CD4-positive, alpha-beta T cell (primary cell): ENCODE measurements around the gene EIF3I. TPM values are rescaled to one million over a fixed set of nuclear protein-coding genes. Genes with fewer than 3 reads are reported as not detected.

ENCODE experiments used
- ATAC-seq: fragments of 200-7000 bp; cut with Tn5 transposase; one replicate; pipeline ENCODE4 v1.10.0; 2022; ENCODE audit warnings: mild to moderate bottlenecking; ENCODE audit not compliant: poor library complexity
- CTCF ChIA-PET: fragments of 350-600 bp; sonication (Branson Sonifier 250); formaldehyde crosslinking; loops from one replicate; lab custom pipeline; 2021; ENCODE audit warnings: antibody characterized with exemption, inconsistent platforms; lab: Charles Lee
- POLR2A ChIA-PET: fragments of 350-600 bp; sonication (Branson Sonifier 250); formaldehyde crosslinking; loops from one replicate; lab custom pipeline; 2021; ENCODE audit warnings: antibody characterized with exemption, inconsistent platforms; lab: Charles Lee
- DNase-seq, 14 experiments: peaks; one replicate each; pipeline ENCODE4 v3.0.0-alpha.2; 2013 to 2020; ENCODE audit warnings: mixed read lengths in 2 of 14
- H3K27ac ChIP-seq, 2 donors: one replicate each; pipeline versions ENCODE4 v1.5.1 to v1.7.0; 2013; ENCODE audit warnings: low read length in 2 of 2, low read depth in 1 of 2, mild to moderate bottlenecking in 1 of 2
- H3K27me3 ChIP-seq, 2 experiments: 1 replicate in 1 of 2; 2 replicates in 1 of 2; pipeline versions ENCODE4 v1.6.1 to v1.7.0; 2013; ENCODE audit warnings: low read length in 2 of 2, control low read depth in 1 of 2, mild to moderate bottlenecking in 1 of 2, moderate library complexity in 1 of 2; ENCODE audit not compliant: insufficient read depth in 2 of 2, control insufficient read depth in 1 of 2
- H3K36me3 ChIP-seq: one replicate; pipeline ENCODE4 v1.6.1; 2013; ENCODE audit warnings: low read length, control low read depth; ENCODE audit not compliant: insufficient read depth
- H3K4me1 ChIP-seq: one replicate; pipeline ENCODE4 v1.6.1; 2013; ENCODE audit warnings: low read length, control low read depth; ENCODE audit not compliant: insufficient read depth
- H3K4me3 ChIP-seq: one replicate; pipeline ENCODE4 v1.5.1; 2013; ENCODE audit warnings: mild to moderate bottlenecking, low read length, moderate library complexity
- H3K9me3 ChIP-seq, 2 experiments: 1 replicate in 1 of 2; 2 replicates in 1 of 2; pipeline versions ENCODE4 v1.6.1 to v1.7.0; 2013; ENCODE audit warnings: low read length in 2 of 2, mild to moderate bottlenecking in 2 of 2, control low read depth in 1 of 2, moderate library complexity in 1 of 2; ENCODE audit not compliant: control insufficient read depth in 1 of 2, insufficient read depth in 1 of 2
- H3K27ac Mint-ChIP-seq: one replicate; pipeline ENCODE4 v1.8.0; 2020; ENCODE audit warnings: mixed read lengths
- H3K27me3 Mint-ChIP-seq: one replicate; pipeline ENCODE4 v1.8.0; 2021; ENCODE audit warnings: mixed read lengths
- H3K36me3 Mint-ChIP-seq: one replicate; pipeline ENCODE4 v1.8.0; 2021; ENCODE audit warnings: low read depth, mixed read lengths
- H3K4me1 Mint-ChIP-seq: one replicate; pipeline ENCODE4 v1.8.0; 2021; ENCODE audit warnings: low read depth, mixed read lengths
- H3K4me3 Mint-ChIP-seq: one replicate; pipeline ENCODE4 v1.8.0; 2020; ENCODE audit warnings: mild to moderate bottlenecking, mixed read lengths
- H3K9me3 Mint-ChIP-seq: one replicate; pipeline ENCODE4 v1.8.0; 2020; ENCODE audit warnings: mixed read lengths
- CTCF ChIP-seq: fragments of 200-600 bp; IDR thresholded peaks from one replicate; pipeline ENCODE4 v1.8.0; 2022; ENCODE audit warnings: antibody characterized with exemption, mild to moderate bottlenecking
- intact Hi-C, 2 experiments: fragments of 100-400 bp; cut with DNase I in 1 of 2; cut with micrococcal nuclease in 1 of 2; formaldehyde crosslinking; loops; one replicate each; pipeline versions ENCODE4 v1.15.1 to v1.9.0; 2023 to 2025; cut with DNase I, micrococcal nuclease
- total RNA-seq, 174 experiments: library from RNA in 2 of 174; stranded (reverse) in 2 of 174; gene quantifications; one replicate each; pipeline ENCODE4 v1.2.3 and lab custom pipeline; 2021 to 2026

EIF3I gene
- total RNA-seq, 2 experiments from 2014 or later, result 103 to 110 TPM

GRCh38 chr1:32220746-32221580 is 1.2 kb upstream of the EIF3I start:
- Mint-ChIP-seq H3K27me3 (no peaks in the 10 kb centered on the region), H3K9me3 (no peaks in the 10 kb centered on the region), H3K4me3 (peak overlapping the region; percentile 99), H3K36me3 (peaks cover 61% of the 10 kb centered on the region), H3K27ac (peak overlapping the region; percentile 99), H3K4me1 (peaks cover 44% of the 10 kb centered on the region)
- DNase-seq, result no peak
- Histone ChIP-seq H3K9me3 (no peaks in the 10 kb centered on the region), H3K4me3 (peak overlapping the region; percentile 79), H3K27me3 (no peaks in the 10 kb centered on the region), H3K27ac (no peak overlapping the region), H3K36me3 (peaks cover 35% of the 10 kb centered on the region), H3K4me1 (peaks cover 39% of the 10 kb centered on the region)
- no peak for ATAC-seq
- intact Hi-C loops, result loop anchor here in 1 of 2 experiments (2.0 to 10.0 kb wide), 2 partner anchors 40 to 54 kb away; no protein-coding TSS in a partner anchor
- no peak for TF ChIP-seq CTCF
- ChIA-PET CTCF (interaction anchor here (1.3 kb wide), 1 partner anchor 69 kb away, joined by 3 read pairs; no protein-coding TSS in a partner anchor), POLR2A (interaction anchor here (0.7 to 2.8 kb wide), 5 partner anchors 20 to 174 kb away, joined by 3 to 9 read pairs (median 4); partner anchors contain the start of gene BSDC1)

- Mint-ChIP-seq H3K36me3 (peaks cover 61% of the 10 kb centered on the region), H3K27me3 (no peaks in the 10 kb centered on the region), H3K27ac (peak overlapping the region; percentile 99), H3K9me3 (no peaks in the 10 kb centered on the region), H3K4me1 (peaks cover 38% of the 10 kb centered on the region), H3K4me3 (peak overlapping the region; percentile 99)
- TF ChIP-seq CTCF, result no peak
- peak overlapping the region; percentile 94 for H3K27ac ChIP-seq
- H3K9me3 ChIP-seq, result no peaks in the 10 kb centered on the region
- ChIA-PET POLR2A (interaction anchor here (0.7 to 2.8 kb wide), 4 partner anchors 20 to 173 kb away, joined by 3 to 9 read pairs (median 4); partner anchors contain the start of gene BSDC1), CTCF (no interaction called here)
- H3K4me1 ChIP-seq, result peaks cover 35% of the 10 kb centered on the region
- H3K4me3 ChIP-seq, result peak overlapping the region; percentile 79
- no peak for ATAC-seq
- DNase-seq, result no peak
- H3K36me3 ChIP-seq, result peaks cover 33% of the 10 kb centered on the region
- intact Hi-C loops, result loop anchor here in 1 of 2 experiments (2.0 to 10.0 kb wide), 2 partner anchors 41 to 53 kb away; no protein-coding TSS in a partner anchor
- no peaks in the 10 kb centered on the region for H3K27me3 ChIP-seq
Observed at GRCh38 chr1:32221581-32221979, 627 bp upstream of the EIF3I start.

GRCh38 chr1:32223683-32224082 is 1.5 kb downstream of the EIF3I start:
- intact Hi-C loops, result loop anchor here (2.0 to 10.0 kb wide), 2 partner anchors 27 to 51 kb away; partner anchors contain the start of gene LCK (in 1 of the 2)
- no peak overlapping the region for H3K27ac ChIP-seq

More at GRCh38 chr1:32223683-32224082, 1.5 kb downstream of the EIF3I start:
- H3K27me3 Mint-ChIP-seq, result no peaks in the 10 kb centered on the region
- no peaks in the 10 kb centered on the region for H3K27me3 ChIP-seq
- H3K4me1 Mint-ChIP-seq, result peaks cover 46% of the 10 kb centered on the region
- peaks cover 44% of the 10 kb centered on the region for H3K36me3 ChIP-seq
- peak overlapping the region; percentile 99 for H3K4me3 Mint-ChIP-seq
- TF ChIP-seq CTCF, result no peak
- peaks cover 34% of the 10 kb centered on the region for H3K4me1 ChIP-seq
- POLR2A ChIA-PET, result interaction anchor here (1.6 to 2.8 kb wide), 2 partner anchors 27 to 171 kb away, joined by 9 read pairs; partner anchors contain the start of genes BSDC1 and LCK
- no peaks in the 10 kb centered on the region for H3K9me3 Mint-ChIP-seq
- peak overlapping the region; percentile 99 for H3K27ac Mint-ChIP-seq
- ATAC-seq, result no peak
- CTCF ChIA-PET, result interaction anchor here (0.6 to 1.6 kb wide), 7 partner anchors 16 to 112 kb away, joined by 3 to 5 read pairs (median 4); partner anchors contain the start of gene MARCKSL1
- no peak for DNase-seq
- H3K4me3 ChIP-seq, result no peak overlapping the region
- H3K36me3 Mint-ChIP-seq, result peaks cover 71% of the 10 kb centered on the region
- no peaks in the 10 kb centered on the region for H3K9me3 ChIP-seq
